CD4-positive, alpha-beta T cell treated with Interleukin-4 for 4 hours (primary cell): ENCODE measurements around the gene BCL11B.

ENCODE experiments used
- DNase-seq: peaks from one replicate; pipeline ENCODE4 v3.0.0-alpha.2; 2020

The BCL11B gene

DNA sequence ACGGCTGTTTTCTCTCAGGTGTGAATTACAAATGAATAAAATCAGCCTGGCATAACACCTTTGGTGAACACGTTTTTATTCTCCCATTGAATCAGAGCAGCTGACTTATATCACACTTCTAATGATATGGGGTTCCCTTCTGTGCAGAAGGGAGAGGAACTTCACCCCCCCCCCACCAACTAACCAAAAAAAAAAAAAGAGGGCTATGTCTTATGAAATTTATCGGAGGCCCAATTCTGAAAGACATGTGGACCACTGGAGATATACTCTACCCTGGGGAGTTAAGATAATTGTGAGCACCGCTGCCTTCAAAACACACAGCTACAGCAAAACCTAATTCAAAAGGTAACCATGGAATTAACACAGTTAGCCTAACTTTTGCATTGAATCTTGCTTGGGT lies 4.6 kb downstream of the BCL11B start:
- DNase-seq, result no peak

DNA sequence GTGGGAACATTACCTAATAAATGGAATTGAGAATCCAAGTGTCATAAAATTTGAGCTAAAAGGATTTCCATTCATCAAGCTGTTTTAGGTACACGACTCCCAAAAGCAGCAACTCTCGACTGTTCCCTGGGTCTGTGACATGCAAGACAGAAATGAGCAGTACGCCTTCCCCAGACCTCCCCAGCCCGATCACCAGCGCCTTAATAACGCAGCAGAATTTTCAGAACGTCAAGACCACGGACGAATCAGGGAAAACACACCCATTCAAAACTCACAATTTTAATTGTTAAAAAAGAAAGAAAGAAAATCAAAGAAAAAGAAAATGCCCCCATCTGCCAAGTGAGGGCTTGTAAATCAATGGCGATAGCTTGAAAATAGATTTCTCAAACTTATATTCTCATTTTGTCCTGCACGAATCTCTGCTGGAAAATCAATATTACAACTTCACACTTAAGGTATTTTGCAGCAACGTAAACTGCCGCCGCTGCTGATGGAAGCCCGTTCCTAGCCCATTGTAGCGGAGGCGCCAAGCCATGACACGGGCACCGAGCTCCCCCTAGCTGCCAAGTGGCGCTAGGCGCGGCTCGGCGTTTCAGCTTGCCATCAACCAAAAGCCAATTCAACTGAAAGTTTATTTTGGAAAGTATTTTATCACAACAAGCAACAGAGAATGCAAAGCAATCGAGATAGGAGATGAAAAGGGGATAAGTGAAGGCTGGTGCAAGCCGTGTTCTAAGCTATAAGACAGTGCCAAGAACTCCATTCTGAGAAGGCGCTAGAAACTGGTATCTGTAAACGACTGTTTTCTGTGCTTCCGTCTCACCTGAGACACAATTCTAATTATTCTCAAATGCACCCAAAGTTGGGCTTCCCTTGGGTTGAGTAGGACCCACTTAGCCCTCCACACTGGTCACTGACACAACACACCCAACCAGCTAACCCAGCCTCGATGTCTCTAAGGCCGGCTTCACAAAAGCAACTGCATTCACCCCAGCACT lies 5.5 kb downstream of the BCL11B start:
- peak; percentile 88 for DNase-seq

DNA sequence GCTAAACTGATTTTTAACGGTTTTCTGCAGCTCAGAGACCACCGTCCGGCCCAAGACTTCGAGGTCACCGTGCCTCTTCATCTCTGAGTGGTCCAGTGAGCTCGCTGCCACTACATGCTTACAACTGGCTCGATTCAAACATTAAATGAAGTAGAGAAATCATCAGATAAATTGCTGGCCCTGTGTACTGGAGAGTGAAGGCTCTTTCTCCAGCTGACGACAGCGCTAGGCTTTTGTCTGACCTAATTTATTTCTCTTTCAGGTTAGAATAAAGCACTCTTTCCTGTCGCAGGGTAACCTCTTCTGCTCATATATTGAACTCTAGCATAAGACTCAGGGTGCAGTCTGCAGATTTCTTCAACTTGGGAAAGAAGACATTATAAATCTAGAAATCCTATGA lies 6.4 kb downstream of the BCL11B start:
- peak; percentile 62 for DNase-seq

DNA sequence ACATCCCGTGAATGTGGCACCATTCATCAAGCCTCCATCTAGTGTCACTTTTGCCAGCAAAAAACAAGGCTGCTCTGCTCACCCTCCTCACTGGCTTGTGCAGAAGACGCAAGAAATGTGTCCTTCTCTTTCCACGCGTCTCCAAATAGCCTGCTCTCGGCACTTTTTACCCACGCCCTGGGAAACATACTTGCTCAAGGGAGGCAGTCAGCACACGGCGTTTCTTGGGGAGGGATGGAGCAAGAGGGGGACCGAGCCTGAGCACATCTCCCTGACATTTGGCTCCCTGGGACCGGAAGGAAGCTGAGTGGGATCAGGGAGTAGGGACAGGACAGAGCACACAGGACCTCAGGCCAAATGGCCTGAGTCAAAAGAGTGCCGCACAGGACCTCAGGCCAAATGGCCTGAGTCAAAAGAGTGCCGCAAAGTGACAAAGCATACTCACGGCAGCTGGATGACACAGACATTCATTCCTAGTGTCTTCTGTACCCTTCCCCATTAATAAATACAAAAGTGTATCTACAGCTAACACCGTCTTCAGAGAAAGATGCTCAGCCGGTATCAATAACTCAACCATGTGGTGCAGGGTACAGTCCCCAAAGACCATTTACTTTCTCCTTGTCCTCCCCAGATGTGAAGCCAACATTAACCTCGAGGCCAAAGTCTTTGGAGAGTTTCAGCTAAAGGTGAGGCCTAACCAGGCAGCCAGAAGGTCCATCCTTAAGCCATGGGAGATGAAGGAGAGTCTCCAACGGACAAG lies 7.1 kb downstream of the BCL11B start:
- DNase-seq, result no peak

DNA sequence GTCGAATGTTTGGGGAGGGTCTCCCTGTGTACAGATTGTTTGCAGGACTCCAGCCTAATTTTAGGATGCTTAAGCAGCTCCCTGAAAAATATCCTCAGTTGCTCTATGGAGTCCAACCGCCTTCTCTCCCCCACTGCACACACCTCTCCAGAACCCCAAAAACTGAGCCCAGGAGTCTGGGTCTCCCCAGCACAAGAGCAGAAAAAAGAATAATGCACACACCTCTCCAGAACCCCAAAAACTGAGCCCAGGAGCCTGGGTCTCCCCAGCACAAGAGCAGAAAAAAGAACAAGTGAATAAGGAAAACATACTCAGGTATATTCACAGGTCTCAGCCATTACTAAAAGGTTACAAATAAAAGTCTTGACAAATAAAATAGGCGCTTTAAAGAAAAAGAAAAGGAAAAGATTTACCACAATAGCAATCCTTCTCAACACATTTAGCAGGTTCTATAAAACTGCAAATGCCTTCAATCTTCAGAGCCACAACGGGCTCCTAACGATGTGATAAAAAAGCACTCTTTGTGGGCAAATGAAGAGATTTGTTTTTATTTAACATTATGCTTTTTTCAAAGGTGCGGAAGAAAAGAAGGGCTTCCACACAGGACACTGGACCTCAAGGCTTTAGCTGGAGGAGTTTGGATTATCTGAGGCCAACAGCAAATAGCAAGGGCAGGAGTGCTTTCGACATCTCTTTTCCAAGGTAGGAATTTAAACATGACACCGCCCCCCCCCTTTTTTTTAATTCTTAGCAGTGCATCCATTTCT lies 8.2 kb downstream of the BCL11B start:
- no peak for DNase-seq

DNA sequence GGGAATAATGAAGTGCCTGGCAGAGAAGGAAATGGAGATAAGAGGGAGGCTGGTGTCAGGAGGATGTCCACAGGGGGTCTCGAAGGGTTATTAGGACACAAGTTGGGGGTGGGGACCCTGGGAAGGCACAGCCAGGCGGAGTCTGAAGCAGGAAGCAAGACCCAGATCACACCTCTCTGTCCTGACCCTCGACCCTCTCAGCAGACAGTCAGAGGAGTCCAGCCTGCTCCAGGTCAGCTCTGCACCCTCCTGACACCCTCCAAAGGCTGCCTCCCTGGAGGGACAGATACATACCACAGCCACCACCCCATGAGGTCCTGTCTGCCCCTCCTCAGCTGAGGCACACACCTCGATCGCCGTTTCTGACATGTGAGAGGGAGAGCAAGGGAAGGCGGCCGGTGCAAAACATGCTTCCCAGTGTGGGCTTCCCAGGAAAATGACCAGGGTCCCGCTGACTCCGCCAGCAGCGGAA lies 9.0 kb downstream of the BCL11B start:
- DNase-seq, result no peak

DNA sequence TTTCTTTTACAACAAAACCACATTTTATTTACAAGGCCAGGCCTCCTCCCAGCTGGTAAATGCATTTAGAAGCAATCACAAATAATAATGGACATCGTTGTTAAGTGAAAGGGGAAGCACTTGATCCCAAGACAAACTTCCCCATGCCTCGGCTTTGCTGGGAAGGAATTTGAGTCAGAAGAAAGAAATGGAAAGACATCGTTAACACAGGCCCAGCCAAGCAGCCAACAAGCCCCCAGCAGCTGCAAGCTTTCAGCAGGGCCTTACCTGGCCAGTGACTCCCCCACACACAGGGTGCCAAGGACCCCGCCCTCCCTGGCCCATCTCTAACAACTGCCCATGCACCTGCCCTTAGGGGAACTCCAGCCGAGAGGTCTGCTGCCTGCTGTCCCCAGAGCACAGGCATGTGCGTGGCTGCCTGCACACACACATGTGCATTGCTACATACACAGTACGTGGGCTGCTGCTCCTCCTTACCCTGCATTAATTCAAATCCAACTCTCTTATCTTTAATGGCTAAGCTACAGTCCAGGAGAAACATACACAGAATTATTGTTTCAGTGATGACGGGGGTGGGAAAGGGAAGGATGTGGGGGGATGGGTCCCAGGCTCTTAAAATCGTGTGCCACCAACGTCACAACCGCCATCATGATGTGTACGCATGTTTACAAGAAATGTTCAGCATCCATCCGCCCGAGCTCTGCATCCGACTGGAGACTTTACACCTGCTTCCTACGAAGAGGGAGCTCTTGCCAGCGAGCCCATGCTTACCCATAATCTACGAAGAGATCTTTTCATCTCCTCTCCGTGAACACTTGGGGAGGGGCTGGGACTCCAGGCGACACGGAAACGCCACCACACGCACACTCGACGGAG lies 9.8 kb downstream of the BCL11B start:
- peak; percentile 87 for DNase-seq

DNA sequence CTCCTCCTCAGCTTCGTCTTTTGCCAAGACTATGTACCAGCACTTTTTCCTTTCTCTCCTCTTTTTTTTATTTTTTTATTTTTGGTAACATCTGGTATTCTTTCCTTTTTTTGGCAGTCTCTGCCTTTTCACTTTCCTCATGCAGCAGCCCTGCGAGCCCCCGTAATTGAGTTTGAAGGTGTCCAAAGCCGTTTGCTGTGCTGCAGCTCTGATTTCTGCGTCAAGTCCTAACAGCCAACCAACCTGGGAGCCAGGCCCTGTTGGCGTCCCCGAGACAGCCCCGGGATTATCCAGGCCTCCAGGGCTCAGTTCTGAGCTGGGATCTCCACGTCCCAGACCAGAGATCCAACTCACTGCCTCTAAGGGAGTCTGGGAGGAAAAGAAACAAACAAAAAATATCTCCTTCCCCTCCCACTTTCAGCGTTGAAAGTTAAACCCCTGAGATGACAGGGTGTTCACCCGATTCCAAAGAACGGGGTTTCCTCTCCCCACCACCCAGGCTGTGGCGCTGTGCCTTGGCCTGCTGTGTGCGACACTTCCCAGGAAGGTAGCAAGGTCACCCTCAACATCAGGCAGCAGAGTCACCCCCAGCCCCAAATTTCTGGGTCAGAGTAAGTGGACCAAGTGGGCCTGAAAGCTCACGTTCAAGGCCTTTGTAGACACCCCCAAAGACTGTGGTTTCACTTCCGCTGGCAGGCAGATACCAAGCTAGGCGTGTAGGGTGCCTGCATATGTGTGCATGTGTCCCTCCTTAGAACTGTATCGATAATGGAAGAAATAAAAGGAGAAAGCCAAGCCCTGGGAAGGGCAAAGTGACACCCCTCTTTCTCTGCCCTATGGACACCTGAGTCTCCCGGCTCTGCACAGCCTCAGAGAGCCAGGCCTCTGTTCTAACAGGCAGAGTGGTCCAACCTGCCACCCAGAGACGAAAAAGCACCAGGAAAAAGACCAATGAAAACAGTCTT lies 11.1 kb downstream of the BCL11B start:
- DNase-seq, result peak; percentile 72

DNA sequence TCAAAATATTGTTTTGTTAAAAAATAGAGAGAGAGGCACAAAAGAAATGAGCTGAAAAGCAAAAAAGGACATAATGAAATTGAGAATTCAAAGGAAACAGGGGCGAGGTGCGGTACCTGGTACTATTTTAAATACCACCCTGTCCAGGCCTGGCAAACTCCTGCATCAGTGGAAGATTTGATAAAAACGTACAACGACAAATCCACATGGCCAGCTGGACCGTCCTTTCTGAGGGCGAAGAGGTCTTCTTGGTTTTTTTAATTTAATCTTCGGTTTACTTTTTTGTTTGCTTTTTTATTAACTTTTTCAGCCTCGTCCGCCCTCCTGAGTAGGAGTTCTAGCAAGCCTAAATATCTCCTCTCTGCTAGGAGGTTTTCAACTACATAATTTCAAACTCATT lies 11.9 kb downstream of the BCL11B start:
- no peak for DNase-seq

DNA sequence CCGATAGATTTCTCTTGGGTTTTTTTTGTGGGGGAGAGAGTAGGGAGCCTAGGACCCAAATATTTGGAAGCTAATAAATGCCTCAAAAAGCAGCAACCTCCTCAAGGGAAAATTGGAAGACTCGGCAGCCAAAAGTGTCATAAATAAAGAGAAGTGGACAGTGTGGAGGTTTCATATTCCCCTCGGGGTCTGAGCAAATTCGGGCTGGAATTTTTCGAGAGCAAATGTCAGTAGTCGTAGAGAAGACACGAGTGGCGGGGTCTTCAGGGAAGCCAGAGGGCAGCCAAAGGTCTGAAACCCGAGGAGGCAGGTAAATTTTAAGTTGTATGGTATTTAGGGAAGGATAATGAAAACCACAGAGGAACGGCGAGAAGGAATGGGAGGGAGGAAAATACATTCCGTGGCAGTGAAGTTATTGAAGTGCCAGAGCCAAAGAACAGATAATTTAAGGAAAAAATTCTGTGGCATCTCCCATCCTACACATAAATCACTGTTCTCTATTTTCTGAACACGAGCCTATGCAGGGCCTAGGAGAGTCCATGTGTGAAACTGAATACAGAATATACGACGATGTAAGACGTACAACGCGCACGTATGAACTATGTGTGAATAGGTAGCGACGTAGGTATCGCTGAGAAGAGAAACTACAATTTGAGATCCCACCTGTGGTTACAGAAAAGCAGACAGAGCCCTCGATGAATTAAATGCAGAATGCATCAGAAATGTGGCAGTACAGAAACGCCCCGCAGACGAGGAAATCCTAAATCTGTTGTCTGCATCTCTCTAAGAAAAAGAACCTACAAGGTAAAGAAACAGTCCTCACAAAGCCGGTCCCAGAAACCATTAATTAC lies 12.9 kb downstream of the BCL11B start:
- peak; percentile 80 for DNase-seq

DNA sequence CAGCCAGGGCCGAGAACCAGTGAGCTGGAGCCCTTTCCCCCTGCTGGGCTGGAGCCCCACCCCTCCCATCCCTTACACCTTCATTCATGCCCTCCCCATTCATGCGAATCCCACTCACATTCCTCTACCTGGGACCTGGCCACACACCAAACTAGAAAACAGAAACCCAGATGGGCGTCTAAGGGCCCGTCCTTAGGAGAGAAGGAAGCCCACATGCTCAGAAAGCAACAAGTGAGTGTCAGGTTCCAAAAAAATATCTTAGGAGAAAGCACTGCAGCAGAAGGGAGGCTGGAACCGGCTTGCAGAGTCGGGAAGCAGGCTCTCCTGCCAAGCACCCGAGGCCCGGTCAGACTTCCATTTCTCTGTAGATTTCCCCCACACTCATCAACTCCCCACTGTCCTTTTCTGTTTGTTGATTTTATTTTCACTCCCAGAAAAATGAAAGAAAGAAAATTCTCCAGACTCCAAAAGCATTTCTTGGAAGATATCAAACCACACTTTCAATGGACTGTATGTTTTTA lies 13.6 kb downstream of the BCL11B start:
- DNase-seq, result no peak

DNA sequence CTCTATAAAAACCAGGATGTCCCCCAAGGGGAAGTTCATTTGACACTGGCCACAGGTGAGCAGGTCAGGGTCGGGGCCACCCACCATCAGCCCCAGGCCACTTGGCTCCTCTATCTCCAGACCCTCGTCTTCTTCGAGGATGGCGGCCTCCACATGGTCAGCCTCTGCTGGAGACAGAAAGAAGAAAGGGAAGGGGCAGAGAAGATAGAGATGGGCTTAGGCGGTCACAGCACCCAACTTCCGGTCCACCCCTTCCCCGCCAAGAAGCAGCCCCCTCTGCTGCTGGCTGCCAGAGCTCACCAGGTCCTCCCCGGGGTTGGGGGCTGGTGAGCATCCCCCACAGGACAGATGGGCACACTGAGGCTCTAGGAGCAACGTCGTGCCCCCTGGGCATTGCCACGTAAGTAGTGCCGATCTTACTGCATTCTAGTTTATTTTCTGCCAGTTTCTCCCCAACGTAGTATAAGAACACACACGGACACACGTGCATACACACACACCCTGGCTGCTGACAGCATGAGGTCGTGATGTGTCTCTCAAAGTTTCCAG lies 14.2 kb downstream of the BCL11B start:
- no peak for DNase-seq

DNA sequence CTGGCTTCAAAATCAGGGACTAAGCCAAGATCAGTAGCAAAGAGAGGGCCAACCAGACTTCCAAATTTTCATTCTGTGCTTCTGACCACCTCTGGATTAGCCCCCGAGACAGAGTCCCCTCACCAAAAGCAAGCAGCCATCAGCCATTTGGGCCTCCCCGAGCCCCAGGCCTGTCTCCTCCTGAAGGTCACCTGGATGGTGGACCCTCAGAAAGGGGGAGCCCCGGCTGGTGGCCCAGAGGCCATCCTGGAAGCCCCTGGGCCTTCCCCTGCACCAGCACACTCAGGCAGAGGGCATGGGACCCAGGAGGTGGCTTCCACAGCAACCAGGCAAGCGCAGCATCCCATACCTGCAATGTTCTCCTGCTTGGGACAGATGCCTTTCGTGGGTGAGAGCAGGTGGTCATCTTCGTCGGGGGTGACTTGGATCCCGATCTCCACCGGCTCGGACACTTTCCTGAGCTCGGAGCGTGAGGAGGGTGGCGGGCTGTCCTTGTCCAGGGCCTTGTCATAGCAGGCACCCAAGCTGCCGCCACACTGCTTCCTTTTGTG lies 14.8 kb downstream of the BCL11B start:
- no peak for DNase-seq

DNA sequence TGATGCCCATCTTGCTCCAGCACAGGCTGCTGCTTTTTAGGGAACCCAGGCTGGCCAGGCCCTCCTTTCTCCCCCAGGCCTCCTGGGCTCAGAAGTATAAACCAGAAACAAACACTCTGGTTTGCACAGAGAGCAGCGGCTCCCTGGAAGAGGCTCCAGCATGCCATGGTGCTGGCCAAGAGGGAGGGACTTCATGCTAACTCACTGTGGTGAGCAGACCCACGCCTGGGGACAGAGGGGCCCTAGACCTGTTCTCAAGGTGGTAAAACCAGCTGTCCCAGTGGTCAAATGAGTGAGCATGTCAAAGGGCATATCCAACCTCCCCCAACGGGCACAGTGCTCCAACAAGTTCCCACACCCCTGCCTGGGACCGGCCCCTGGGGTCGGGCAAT lies 15.5 kb downstream of the BCL11B start:
- DNase-seq, result no peak

DNA sequence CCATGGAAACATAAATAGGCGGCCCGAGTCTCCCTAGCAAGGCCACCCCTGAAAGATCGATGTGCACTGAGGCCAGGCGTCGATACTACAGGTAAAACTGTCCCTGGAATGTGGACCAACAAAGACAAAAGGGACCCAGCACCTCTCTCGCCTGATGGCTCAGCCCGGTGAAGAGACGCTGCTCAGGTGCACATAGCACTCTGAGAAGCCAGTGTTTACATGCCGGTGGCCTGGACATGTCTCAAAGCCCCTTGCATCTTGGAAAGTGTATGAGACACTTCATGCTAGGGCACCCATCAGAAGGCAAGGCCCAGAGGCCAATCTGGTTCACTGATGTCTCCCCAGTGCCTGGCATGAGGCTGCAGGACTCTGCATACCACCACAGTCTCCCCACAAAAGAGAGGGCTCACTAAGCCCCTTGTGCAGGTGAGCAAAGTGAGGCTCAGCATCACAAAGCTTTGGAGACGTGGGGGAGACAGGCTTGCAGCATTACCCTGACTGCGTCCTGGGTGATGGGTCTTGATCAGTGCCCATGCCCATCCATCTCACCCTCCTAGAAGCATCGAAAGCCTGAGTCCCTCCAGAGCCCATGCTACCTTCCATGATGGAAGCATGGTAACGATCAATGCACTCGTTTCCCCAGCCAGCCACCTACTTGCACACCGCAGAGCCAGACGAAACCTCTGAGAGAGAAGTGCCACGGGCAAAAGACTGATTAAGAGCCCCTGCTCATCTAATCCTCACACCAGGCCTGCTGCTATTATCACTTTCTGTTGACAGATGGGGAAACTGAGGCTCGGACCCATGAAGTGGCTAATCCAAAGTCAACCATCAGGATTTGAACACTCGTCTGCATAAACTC lies 16.1 kb downstream of the BCL11B start:
- no peak for DNase-seq

DNA sequence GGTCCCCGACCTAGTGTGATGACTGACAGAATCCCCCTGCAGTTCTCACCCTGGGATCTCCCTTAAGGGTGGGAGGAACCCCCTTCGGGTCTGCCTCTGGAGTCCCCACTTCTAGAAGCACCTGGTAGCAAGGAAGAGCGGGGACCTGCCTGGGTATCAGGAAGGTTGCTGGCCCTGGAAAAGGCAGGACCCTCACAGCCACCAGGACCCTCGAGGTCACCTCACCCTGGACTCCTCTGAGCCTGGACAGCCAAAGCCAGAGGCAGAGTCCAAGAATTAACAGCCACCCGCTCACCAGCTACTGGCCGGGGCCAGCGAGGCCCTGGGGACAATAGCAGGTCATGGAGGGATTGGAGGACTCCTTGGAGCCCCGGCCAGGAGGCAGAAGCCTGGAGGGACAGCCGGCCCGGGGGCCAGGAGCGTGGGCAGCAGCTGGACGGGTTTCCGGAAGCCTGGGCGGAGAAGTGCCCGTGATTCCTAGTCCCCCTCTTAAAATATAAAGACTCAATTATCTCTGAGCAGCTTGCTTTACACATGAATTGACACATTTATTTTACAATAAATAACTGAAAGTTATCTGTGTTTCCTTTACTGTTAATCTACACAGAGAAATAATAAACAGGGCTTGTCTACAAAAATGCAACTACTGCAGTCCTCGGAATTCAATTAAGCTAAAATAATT lies 17.5 kb downstream of the BCL11B start:
- DNase-seq, result no peak

DNA sequence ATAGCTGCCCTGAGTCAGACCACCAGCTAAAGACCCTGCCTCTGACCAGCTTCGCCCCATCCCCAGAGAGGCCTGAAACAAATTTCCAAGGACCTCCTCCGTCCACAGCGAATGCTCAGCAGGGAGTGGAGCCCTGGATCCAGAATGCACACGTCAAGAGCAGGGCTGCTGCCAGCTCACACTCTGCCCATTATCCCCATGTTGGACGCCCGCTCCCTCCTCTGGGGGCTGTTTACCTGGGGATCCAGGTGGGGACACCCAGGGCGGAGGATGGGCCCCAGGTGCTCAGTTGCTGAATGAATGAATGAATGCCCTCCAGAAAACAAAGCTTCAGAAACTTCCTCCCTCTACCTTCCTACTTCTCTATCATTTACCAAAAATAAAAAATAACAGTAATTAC lies 18.1 kb downstream of the BCL11B start:
- DNase-seq, result no peak
